ENCODE measurements around the gene CADM3.

DNA sequence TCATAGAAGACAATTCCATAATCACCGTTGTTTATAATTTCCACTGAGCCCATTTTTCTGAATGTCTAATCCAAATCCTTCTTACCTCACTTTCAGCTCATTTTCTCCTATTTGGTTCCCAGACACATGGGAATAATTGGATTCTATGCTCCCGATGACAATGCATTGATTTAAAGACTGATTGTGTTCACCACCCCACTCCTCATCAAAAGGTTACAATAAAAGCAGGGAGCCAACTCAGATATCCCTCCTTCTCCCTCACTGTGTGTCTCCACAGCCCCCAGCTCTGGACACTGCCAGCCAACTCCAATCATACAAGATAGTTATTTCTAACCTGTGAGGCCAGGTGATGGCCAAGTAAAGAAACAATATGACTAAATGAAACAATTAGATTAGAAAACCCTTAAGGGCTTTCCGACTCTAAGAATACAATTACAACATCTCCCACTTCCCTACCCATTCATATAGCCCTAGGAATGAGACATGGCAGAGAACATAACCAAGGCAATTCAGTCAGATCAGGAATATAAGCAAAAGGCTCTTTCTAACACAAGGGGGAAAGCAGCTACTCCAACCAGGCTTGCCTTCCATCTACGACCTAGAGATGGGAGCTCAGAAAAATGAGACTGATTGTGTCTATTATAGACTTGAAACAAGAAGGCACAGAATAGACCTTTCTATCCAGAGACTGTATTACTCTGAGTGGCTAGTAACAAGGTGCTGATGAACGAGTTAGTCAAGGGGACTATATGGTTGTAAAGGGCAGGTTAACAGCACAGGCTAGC lies 28.5 kb upstream of the CADM3 start:
- no peak for TF ChIP-seq POLR2A (IDR thresholded peaks at IDR 0.05)
- TF ChIP-seq, protein P1, sequence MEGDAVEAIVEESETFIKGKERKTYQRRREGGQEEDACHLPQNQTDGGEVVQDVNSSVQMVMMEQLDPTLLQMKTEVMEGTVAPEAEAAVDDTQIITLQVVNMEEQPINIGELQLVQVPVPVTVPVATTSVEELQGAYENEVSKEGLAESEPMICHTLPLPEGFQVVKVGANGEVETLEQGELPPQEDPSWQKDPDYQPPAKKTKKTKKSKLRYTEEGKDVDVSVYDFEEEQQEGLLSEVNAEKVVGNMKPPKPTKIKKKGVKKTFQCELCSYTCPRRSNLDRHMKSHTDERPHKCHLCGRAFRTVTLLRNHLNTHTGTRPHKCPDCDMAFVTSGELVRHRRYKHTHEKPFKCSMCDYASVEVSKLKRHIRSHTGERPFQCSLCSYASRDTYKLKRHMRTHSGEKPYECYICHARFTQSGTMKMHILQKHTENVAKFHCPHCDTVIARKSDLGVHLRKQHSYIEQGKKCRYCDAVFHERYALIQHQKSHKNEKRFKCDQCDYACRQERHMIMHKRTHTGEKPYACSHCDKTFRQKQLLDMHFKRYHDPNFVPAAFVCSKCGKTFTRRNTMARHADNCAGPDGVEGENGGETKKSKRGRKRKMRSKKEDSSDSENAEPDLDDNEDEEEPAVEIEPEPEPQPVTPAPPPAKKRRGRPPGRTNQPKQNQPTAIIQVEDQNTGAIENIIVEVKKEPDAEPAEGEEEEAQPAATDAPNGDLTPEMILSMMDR (IDR thresholded peaks at IDR 0.05) = no peak

Measured in thyroid gland (tissue), 4 donors.